ENCODE data around the gene NCBP3. TPM values are rescaled to one million over a fixed set of nuclear protein-coding genes. Genes with fewer than 3 reads are reported as not detected.
"Not testable (repeated sequence)": the region's sequence is repeated elsewhere in the genome, so short reads cannot be mapped to it uniquely, and the experiment has no call there.

Gene NCBP3
- total RNA-seq, 1 donor from 2014 or later: 34.9 TPM

DNA sequence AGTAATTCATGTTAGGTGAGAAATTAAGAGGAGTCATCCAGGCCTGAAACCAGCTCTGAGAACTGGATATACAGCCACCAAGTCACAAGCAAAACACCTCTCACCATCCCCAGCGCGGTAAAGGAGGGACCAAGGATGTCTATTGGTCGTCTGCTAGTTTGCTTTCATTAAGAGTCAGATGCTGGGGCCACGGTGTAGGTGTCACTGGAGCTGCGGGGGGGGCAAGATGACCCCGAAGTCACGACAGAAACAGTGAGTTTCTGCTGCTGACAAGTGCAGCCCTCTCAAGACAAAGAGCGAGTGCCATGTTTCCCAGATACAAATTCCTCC is 790 bp downstream of the NCBP3 start:
- H3K27ac ChIP-seq: peak overlapping the region; percentile 93
- ATAC-seq: no peak
- no peaks in the 10 kb centered on the region for H3K27me3 ChIP-seq
- no peak for TF ChIP-seq CTCF (IDR thresholded peaks at IDR 0.05)
- H3K4me3 ChIP-seq: peak overlapping the region; percentile 86
- peaks cover 22% of the 10 kb centered on the region for H3K36me3 ChIP-seq
- H3K9me3 ChIP-seq: no peaks in the 10 kb centered on the region
- DNase-seq: no peak
- intact Hi-C loops (cut with DNase I): no loop called here
- peaks cover 19% of the 10 kb centered on the region for H3K4me1 ChIP-seq

GRCh38 chr17:3844556-3844955 is 1.5 kb downstream of the NCBP3 start:
- H3K4me3 ChIP-seq; H3K27me3 ChIP-seq; DNase-seq; intact Hi-C loops (cut with DNase I); H3K27ac ChIP-seq; H3K9me3 ChIP-seq; ATAC-seq: not testable (repeated sequence)
- Histone ChIP-seq H3K36me3 (peaks cover 29% of the 10 kb centered on the region), H3K4me1 (peaks cover 19% of the 10 kb centered on the region)

DNA sequence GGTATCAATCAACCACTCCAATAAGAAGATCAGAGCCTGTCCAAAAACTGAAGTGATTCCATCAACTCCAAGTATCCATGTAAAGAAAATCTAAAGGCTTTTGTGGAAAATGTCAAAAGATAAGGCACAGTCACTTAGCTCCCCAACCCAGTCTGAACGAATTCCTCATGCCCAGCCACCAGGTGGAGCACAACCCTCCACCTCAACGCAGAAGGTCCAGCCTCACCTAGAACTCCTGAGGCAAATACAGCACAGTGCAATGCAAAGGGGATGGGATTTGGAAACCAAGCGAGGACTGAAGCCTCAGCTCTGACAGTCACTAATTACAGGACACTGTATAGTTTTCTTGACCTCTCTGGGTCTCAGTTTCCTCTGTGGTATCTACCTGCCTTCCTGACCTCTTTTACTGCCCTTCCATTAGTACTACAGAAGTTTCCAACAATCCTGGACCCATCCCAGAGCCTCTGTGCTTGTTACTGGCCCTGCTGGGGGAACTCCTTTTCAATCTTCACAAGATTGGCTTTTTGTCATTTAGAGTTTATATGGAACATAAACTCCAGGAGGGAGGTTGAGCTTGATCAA is 2.0 kb downstream of the NCBP3 start:
- TF ChIP-seq CTCF (IDR thresholded peaks at IDR 0.05): peak; percentile 48
- Histone ChIP-seq H3K27me3 (no peaks in the 10 kb centered on the region), H3K36me3 (peaks cover 34% of the 10 kb centered on the region), H3K4me1 (peaks cover 19% of the 10 kb centered on the region), H3K9me3 (no peaks in the 10 kb centered on the region), H3K27ac (no peak overlapping the region), H3K4me3 (no peak overlapping the region)
- peak; percentile 13 for ATAC-seq
- no peak for DNase-seq
- intact Hi-C loops (cut with DNase I): no loop called here

- no peaks in the 10 kb centered on the region for H3K9me3 ChIP-seq
- H3K4me3 ChIP-seq: no peak overlapping the region
- DNase-seq (no peak), ATAC-seq (peak; percentile 59)
- intact Hi-C loops (cut with DNase I): no loop called here
- H3K4me1 ChIP-seq: peaks cover 8% of the 10 kb centered on the region
- no peak for TF ChIP-seq CTCF (IDR thresholded peaks at IDR 0.05)
- no peaks in the 10 kb centered on the region for H3K27me3 ChIP-seq
- H3K27ac ChIP-seq: no peak overlapping the region
- H3K36me3 ChIP-seq: peaks cover 89% of the 10 kb centered on the region
Observed at GRCh38 chr17:3838206-3838605, 7.8 kb downstream of the NCBP3 start.

DNA sequence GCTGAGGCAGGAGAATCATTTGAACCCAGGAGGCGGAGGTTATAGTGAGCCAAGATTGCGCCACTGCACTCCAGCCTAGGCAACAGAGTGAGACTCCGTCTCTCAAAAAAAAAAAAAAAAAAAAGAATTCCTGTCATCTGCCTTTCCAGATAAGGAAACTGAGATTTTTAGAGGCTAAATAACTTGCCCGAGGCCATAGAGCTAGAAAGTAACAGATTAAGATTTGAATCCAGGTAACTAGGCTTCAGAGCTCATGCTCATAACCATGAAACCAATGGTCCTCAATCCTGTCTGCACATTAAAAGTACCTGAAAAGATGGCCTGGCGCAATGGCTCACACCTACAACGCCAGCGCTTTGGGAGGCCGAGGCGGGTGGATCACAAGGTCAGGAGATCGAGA is 9.5 kb downstream of the NCBP3 start:
- intact Hi-C loops (cut with DNase I): no loop called here
- no peaks in the 10 kb centered on the region for H3K9me3 ChIP-seq
- no peak overlapping the region for H3K27ac ChIP-seq
- H3K4me3 ChIP-seq: no peak overlapping the region
- TF ChIP-seq CTCF (IDR thresholded peaks at IDR 0.05): no peak
- ATAC-seq (no peak), DNase-seq (no peak)
- H3K27me3 ChIP-seq: no peaks in the 10 kb centered on the region
- peaks cover 82% of the 10 kb centered on the region for H3K36me3 ChIP-seq
- peaks cover 8% of the 10 kb centered on the region for H3K4me1 ChIP-seq

GRCh38 chr17:3835410-3836229 is 10.4 kb downstream of the NCBP3 start:
- no peak for TF ChIP-seq CTCF (IDR thresholded peaks at IDR 0.05)
- peak; percentile 26 for ATAC-seq
- DNase-seq: no peak
- H3K27ac ChIP-seq: no peak overlapping the region
- no peak overlapping the region for H3K4me3 ChIP-seq
- H3K4me1 ChIP-seq: peaks cover 8% of the 10 kb centered on the region
- intact Hi-C loops (cut with DNase I): no loop called here
- no peaks in the 10 kb centered on the region for H3K9me3 ChIP-seq
- H3K27me3 ChIP-seq: no peaks in the 10 kb centered on the region
- H3K36me3 ChIP-seq: peaks cover 81% of the 10 kb centered on the region

Measured in upper lobe of right lung (tissue), 1 donor.